ENCODE measurements around the gene NFU1. TPM values are rescaled to one million over a fixed set of nuclear protein-coding genes. Genes with fewer than 3 reads are reported as not detected.

NFU1 gene
- total RNA-seq, 1 experiment from 2014 or later = 38.2 TPM

DNA sequence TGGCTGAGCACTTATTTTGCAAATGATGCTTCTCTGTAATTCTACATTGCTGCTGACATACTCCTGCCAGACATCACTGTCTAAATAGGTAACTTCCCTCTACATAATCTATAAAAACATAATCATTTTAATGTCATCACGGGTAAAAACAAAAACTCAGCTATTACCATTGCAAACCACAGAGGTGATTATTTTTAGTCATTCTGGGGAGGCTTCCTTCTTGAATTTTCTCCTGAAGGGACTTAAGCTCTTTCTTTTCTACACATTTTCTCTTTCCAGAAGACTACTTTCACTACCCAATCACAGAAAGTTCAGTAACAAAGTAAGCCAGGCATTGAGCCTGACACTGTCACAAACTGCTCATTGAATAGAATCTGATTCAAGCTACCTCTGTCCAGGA, 40.4 kb upstream of the NFU1 start:
- intact Hi-C loops (cut with micrococcal nuclease) = no loop called here
- Histone ChIP-seq H3K36me3 (ENCODE audit: control insufficient read depth in 1 of 2, insufficient read depth in 2 of 2, low read length in 2 of 2) (no peaks in the 10 kb centered on the region), H3K9me3 (ENCODE audit: control insufficient read depth in 1 of 2, insufficient read depth in 1 of 2, low read depth in 1 of 2, low read length in 2 of 2) (no peaks in the 10 kb centered on the region), H3K27me3 (ENCODE audit: insufficient read depth, low read length) (no peaks in the 10 kb centered on the region), H4K20me1 (ENCODE audit: insufficient read depth) (no peaks in the 10 kb centered on the region), H3K4me2 (ENCODE audit: low read length) (no peak overlapping the region), H3K27ac (ENCODE audit: low read depth, low read length) (no peak overlapping the region), H3K9me2 (ENCODE audit: insufficient read depth) (no peaks in the 10 kb centered on the region), H3K79me2 (ENCODE audit: insufficient read depth, low read length) (no peaks in the 10 kb centered on the region), H3K4me3 (replicated peaks in 1 of 2; ENCODE audit: low read depth in 1 of 2, low read length in 2 of 2) (no peak overlapping the region), H3K4me1 (ENCODE audit: control insufficient read depth in 1 of 2, insufficient read depth in 2 of 2, low read length in 2 of 2) (no peaks in the 10 kb centered on the region), H3K9ac (ENCODE audit: low read length) (no peak overlapping the region), H2AFZ (ENCODE audit: low read depth, low read length, poor library complexity, severe bottlenecking) (no peak overlapping the region)
- RAD21 ChIA-PET (ENCODE audit: low non-redundant PET in 1 of 2, low total read pairs in 2 of 2, uncharacterized antibody in 2 of 2, unreplicated experiment in 2 of 2) = no interaction called here
- ATAC-seq (no peak), DNase-seq (ENCODE audit: low read depth, low spot score) (no peak)
- POLR2A ChIA-PET = no interaction called here
- no TSS peak for BruUV-seq (replicated peaks)
- CTCF ChIA-PET = no interaction called here
- TF ChIP-seq, protein P1, sequence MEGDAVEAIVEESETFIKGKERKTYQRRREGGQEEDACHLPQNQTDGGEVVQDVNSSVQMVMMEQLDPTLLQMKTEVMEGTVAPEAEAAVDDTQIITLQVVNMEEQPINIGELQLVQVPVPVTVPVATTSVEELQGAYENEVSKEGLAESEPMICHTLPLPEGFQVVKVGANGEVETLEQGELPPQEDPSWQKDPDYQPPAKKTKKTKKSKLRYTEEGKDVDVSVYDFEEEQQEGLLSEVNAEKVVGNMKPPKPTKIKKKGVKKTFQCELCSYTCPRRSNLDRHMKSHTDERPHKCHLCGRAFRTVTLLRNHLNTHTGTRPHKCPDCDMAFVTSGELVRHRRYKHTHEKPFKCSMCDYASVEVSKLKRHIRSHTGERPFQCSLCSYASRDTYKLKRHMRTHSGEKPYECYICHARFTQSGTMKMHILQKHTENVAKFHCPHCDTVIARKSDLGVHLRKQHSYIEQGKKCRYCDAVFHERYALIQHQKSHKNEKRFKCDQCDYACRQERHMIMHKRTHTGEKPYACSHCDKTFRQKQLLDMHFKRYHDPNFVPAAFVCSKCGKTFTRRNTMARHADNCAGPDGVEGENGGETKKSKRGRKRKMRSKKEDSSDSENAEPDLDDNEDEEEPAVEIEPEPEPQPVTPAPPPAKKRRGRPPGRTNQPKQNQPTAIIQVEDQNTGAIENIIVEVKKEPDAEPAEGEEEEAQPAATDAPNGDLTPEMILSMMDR (IDR thresholded peaks at IDR 0.05 in 2 of 3, conservative IDR thresholded peaks at IDR 0.05 in 1 of 3; ENCODE audit: borderline replicate concordance in 1 of 3, insufficient read depth in 1 of 3, low read depth in 2 of 3, low read length in 2 of 3) = no peak
- TF ChIP-seq EZH2phosphoT487 (IDR thresholded peaks at IDR 0.05; ENCODE audit: borderline replicate concordance) (no peak), YY1 (IDR thresholded peaks at IDR 0.05; ENCODE audit: extremely low read depth, insufficient replicate concordance, low read depth, low read length) (no peak), CBX3 (IDR thresholded peaks at IDR 0.05; ENCODE audit: low read depth) (no peak)
- TF ChIP-seq, protein P2, sequence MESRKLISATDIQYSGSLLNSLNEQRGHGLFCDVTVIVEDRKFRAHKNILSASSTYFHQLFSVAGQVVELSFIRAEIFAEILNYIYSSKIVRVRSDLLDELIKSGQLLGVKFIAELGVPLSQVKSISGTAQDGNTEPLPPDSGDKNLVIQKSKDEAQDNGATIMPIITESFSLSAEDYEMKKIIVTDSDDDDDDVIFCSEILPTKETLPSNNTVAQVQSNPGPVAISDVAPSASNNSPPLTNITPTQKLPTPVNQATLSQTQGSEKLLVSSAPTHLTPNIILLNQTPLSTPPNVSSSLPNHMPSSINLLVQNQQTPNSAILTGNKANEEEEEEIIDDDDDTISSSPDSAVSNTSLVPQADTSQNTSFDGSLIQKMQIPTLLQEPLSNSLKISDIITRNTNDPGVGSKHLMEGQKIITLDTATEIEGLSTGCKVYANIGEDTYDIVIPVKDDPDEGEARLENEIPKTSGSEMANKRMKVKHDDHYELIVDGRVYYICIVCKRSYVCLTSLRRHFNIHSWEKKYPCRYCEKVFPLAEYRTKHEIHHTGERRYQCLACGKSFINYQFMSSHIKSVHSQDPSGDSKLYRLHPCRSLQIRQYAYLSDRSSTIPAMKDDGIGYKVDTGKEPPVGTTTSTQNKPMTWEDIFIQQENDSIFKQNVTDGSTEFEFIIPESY (IDR thresholded peaks at IDR 0.05; ENCODE audit: extremely low read depth, insufficient replicate concordance, low read length) = no peak
